ENCODE measurements around the gene GCSH.

DNA sequence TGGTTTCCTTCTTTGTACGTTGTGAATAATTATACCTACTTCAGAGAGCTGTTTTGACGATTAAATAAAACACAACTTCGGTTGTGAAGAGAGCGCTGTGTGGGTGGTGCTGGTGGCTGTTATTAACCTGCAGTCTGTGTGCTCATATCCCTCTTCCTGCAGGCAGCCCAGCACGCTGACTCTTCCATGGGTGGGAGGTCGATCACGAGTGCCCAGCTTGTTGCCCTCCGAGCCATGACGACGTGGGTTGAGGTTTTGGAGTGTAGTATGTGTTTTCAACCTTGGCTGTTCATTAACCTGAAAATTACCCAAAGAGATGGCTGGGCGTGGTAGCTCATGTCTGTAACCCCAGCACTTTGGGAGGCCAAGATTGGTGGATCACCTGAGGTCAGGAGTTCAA, 11.3 kb upstream of the GCSH start:
- TF ChIP-seq, protein P1, sequence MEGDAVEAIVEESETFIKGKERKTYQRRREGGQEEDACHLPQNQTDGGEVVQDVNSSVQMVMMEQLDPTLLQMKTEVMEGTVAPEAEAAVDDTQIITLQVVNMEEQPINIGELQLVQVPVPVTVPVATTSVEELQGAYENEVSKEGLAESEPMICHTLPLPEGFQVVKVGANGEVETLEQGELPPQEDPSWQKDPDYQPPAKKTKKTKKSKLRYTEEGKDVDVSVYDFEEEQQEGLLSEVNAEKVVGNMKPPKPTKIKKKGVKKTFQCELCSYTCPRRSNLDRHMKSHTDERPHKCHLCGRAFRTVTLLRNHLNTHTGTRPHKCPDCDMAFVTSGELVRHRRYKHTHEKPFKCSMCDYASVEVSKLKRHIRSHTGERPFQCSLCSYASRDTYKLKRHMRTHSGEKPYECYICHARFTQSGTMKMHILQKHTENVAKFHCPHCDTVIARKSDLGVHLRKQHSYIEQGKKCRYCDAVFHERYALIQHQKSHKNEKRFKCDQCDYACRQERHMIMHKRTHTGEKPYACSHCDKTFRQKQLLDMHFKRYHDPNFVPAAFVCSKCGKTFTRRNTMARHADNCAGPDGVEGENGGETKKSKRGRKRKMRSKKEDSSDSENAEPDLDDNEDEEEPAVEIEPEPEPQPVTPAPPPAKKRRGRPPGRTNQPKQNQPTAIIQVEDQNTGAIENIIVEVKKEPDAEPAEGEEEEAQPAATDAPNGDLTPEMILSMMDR (IDR thresholded peaks at IDR 0.05), result no peak
- no peak for TF ChIP-seq POLR2A (IDR thresholded peaks at IDR 0.05)
